ENCODE results near the gene SPINK6.

GRCh38 chr5:148224117-148224742 is 21.4 kb downstream of the SPINK6 start:
- no peak for TF ChIP-seq CTCF (conservative IDR thresholded peaks at IDR 0.05)
- TF ChIP-seq ZFX (IDR thresholded peaks at IDR 0.05), result no peak

All from C4-2B (cell line).